ENCODE data around the gene LDLRAP1.

LDLRAP1 gene

GRCh38 chr1:25569597-25570396, 26.4 kb downstream of the LDLRAP1 start:
- CTCF ChIA-PET: interaction anchor here (1.2 to 6.6 kb wide), 4 partner anchors 11 to 228 kb away, joined by 3 to 59 read pairs (median 4); no protein-coding TSS in a partner anchor
- no peak overlapping the region for H3K4me3 ChIP-seq (ENCODE audit: low read depth, low read length)
- TF ChIP-seq CTCF (IDR thresholded peaks at IDR 0.05; ENCODE audit: insufficient read depth, low read length, missing control alignments): no peak
- POLR2A ChIA-PET: no interaction called here
- DNase-seq (ENCODE audit: low read depth, low spot score): no peak

GRCh38 chr1:25570798-25571521, 27.6 kb downstream of the LDLRAP1 start:
- ChIA-PET POLR2A (no interaction called here), CTCF (interaction anchor here (1.3 to 6.6 kb wide), 5 partner anchors 10 to 240 kb away, joined by 5 to 59 read pairs (median 8); no protein-coding TSS in a partner anchor)
- no peak overlapping the region for H3K4me3 ChIP-seq (ENCODE audit: low read depth, low read length)
- no peak for DNase-seq (ENCODE audit: low read depth, low spot score)
- no peak for TF ChIP-seq CTCF (IDR thresholded peaks at IDR 0.05; ENCODE audit: insufficient read depth, low read length, missing control alignments)

GRCh38 chr1:25571522-25571970, 28.1 kb downstream of the LDLRAP1 start:
- POLR2A ChIA-PET: no interaction called here
- no peak for DNase-seq (ENCODE audit: low read depth, low spot score)
- no peak overlapping the region for H3K4me3 ChIP-seq (ENCODE audit: low read depth, low read length)
- CTCF ChIA-PET: interaction anchor here (0.8 to 6.6 kb wide), 14 partner anchors 9 to 240 kb away, joined by 3 to 59 read pairs (median 6); no protein-coding TSS in a partner anchor
- no peak for TF ChIP-seq CTCF (IDR thresholded peaks at IDR 0.05; ENCODE audit: insufficient read depth, low read length, missing control alignments)

GRCh38 chr1:25572107-25572506, 28.7 kb downstream of the LDLRAP1 start:
- ChIA-PET CTCF (interaction anchor here (0.6 to 6.6 kb wide), 27 partner anchors 9 to 239 kb away, joined by 3 to 59 read pairs (median 4); no protein-coding TSS in a partner anchor), POLR2A (no interaction called here)
- TF ChIP-seq CTCF (IDR thresholded peaks at IDR 0.05; ENCODE audit: insufficient read depth, low read length, missing control alignments): no peak
- H3K4me3 ChIP-seq (ENCODE audit: low read depth, low read length): no peak overlapping the region
- no peak for DNase-seq (ENCODE audit: low read depth, low spot score)

GRCh38 chr1:25572708-25573590, 29.5 kb downstream of the LDLRAP1 start:
- H3K4me3 ChIP-seq (ENCODE audit: low read depth, low read length): no peak overlapping the region
- POLR2A ChIA-PET: no interaction called here
- DNase-seq (ENCODE audit: low read depth, low spot score): no peak
- TF ChIP-seq CTCF (IDR thresholded peaks at IDR 0.05; ENCODE audit: insufficient read depth, low read length, missing control alignments): peak; percentile 85
- CTCF ChIA-PET: interaction anchor here (0.6 to 6.6 kb wide), 28 partner anchors 8 to 238 kb away, joined by 3 to 59 read pairs (median 4); no protein-coding TSS in a partner anchor
